T-helper 1 cell treated with Interleukin-12 subunit alpha and Interleukin-12 subunit beta and Interleukin-4 antibody, amounts not matched to agents 30 ng/mL and 1 ng/mL, for 36 hours (primary cell): ENCODE results near the gene ADAM15. TPM values are rescaled to one million over a fixed set of nuclear protein-coding genes. Genes with fewer than 3 reads are reported as not detected.

Experiments
- intact Hi-C: fragments of 100-400 bp; cut with micrococcal nuclease; formaldehyde crosslinking; loops from one replicate; pipeline ENCODE4 v1.15.1; 2024
- total RNA-seq: library from RNA; stranded (reverse); gene quantifications from 2 replicates; pipeline ENCODE4 v1.2.3, GENCODE V29; 2022

Gene ADAM15
- total RNA-seq, 1 donor from 2014 or later: 51.6 TPM

DNA sequence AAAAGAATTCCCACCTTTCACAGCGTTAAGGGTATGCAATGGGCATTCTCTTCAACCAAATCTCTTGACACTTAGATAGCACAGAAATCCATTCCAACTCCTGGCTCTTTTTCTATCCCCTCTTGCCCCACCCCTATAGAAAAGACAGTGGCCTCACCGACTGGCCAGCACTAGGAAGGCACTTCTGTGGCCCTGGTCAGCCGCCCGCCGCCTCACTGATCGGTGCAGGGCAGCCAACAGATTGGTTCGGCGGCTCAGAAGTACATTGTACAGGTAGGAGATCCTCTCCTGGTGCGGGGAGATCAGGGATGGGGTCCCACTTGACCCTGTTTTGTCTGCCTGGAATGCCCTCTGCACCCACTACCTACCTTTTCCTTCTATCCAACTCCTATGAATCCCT is 26.8 kb upstream of the ADAM15 start:
- intact Hi-C loops: no loop called here

DNA sequence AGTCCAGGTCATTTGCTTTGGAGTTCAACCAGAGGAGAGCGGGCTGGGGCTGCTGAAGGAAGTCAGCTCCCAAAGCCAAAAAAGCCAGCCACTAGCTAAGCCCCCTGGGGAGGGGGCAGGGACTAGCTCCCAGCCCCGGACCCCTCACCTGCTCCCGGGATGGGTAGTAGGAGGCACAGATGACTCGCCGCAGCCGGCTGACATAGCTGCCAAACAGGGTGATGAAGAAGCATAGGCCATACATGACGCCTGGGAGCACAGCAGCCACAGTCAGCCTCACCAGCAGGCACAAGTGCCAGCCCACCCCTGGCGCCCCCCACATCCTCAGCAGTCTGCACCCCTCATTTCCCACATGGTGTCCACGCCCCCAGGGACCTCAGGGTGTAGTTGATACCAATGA is 25.0 kb upstream of the ADAM15 start:
- intact Hi-C loops: no loop called here

DNA sequence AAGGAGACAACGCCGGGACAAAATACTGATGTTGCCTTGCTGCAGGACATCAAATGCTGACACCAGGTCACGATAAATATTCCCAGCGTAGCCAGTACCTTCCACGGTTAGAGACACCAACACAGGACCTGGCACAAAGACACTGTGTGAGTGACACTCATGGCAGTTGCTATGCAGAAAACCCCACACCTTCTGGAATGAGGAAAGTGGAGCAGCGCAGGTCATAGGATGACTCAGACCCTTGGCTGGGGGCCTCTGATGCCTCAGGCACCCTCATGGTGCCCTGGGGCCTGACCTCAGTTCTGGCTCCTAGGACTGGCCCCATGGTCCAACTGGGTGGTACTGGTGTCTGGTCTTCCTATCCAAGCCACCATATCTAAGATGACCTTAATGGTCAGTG is 24.5 kb upstream of the ADAM15 start:
- intact Hi-C loops: no loop called here

DNA sequence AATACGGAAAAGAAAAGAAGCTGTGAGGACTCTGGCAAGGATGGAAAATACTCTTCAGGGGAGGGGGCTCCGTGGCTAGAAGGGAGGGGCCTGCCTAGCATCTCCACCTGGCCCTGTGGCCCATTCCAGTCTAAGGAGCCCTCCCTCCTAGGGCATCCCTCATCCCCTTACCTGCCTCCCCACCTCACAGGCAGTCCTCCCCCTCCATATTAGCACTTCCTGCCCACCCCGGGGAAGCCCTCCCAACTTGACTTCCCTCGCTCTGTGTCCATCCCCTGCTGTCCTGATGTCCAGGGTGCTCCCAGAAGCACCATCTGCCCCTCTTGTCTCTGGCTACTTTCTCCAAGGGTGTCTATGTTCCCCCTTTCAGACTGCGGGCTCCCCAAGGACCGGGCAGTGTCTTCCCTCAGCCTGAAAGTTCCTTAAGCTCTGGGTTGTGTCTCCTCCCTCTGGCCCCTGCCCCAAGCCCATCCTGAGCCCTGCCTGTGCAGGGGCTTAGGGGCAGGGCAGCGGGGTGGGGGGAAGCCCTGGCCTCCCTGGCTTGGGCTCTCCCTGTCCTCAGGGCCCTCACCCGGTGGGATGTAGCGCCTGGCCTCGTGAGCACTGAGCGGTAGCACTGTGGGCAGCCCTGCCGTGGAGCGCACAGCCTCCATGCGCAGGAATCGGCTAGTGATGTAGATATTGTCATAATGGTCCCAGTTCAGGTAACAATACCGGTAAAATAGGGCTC is 21.4 kb upstream of the ADAM15 start:
- intact Hi-C loops: no loop called here

DNA sequence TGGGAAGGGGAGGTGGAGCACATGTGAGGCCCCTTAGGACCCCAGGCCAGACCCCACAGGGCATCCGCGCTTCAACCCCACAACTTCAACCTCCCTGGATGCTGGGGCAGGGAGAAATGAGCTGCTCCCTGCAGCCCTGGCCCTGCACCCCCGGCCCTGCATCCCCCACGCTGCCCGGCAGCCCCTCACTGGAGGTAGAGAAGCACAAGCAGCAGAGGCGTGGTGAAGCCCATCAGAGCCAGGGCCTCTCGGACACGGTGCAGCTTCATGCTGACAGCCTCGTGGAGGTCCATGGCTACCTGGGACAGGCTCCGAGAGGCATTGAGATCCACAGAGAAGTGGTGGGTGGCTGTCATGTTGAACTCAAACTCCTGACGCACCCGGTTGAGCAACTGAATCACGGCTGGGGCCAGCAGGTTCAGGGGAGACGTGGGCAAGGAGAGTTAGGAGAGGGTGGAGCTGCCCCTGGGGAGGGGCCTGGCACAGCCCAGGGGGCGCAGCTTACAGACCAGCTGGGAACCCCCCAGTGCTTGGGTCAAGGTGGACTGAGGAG is 20.8 kb upstream of the ADAM15 start:
- intact Hi-C loops: no loop called here

DNA sequence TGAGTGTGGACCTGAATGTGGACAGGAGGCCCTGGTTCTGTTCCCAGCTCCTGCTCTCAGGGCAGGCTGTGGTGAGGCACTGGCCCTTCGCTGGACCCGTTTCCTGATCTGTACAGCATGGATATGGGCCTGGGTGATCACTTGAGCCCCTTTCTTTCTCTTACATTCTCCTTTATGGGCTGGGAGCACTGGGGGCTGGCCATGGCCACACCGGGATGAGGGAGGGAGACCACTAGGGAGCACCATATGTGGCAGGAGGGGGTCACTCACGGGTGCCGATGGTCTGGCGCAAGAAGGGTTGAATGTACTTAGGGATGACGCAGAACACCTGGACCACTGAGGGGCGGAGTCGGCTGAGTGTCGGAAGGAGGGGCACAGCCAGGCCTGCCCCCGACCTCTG is 20.2 kb upstream of the ADAM15 start:
- intact Hi-C loops: no loop called here

DNA sequence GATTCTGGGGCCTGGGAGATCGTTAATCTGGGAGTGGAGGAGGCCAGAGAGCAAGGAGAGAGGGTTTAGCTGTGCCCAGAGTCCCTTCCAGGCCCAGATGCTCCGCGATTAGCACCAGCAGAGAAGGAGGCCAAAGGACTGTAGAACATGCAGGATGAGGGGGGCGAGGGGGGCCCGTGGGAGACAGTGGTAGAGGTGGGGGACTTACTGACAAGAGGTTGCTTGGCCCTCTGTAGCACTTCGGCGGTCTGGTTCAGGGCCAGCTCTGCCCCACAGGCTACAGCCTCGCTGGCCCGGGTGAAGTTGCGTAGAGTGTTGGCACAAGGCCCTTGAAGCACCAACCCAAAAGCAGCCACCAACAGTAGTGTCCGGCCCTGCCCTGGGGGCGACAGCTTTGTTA is 18.2 kb upstream of the ADAM15 start:
- intact Hi-C loops: no loop called here

DNA sequence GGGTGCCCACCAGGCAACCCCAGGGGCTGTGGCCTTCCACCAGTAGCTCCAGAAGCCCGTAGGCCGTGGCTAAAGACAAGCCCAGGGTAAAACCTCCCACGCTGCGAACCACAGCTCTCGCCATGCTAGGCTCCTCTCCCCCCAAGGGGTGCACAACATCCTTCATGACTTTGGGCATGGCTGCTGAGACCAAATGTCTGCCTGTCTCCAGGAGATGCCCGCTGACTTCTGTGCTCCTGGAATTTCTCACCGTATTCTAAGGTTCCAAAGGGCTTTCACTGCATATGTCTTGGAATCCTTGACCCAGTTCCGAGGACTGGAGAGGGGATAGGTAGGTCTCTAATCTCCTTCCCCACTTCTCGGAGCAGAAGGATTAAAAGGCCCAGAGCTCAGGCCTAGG is 17.6 kb upstream of the ADAM15 start, which contains the start of the genes DCST1 and DCST2:
DCST1 (plus strand) TSS at position 301 of the 400 bp plus-strand sequence. CDS start 213 bp downstream, outside the sequence.
DCST2 (minus strand) TSS at position 258 of the 400 bp plus-strand sequence; CDS start at position 178, 80 bp downstream.
- intact Hi-C loops: no loop called here

DNA sequence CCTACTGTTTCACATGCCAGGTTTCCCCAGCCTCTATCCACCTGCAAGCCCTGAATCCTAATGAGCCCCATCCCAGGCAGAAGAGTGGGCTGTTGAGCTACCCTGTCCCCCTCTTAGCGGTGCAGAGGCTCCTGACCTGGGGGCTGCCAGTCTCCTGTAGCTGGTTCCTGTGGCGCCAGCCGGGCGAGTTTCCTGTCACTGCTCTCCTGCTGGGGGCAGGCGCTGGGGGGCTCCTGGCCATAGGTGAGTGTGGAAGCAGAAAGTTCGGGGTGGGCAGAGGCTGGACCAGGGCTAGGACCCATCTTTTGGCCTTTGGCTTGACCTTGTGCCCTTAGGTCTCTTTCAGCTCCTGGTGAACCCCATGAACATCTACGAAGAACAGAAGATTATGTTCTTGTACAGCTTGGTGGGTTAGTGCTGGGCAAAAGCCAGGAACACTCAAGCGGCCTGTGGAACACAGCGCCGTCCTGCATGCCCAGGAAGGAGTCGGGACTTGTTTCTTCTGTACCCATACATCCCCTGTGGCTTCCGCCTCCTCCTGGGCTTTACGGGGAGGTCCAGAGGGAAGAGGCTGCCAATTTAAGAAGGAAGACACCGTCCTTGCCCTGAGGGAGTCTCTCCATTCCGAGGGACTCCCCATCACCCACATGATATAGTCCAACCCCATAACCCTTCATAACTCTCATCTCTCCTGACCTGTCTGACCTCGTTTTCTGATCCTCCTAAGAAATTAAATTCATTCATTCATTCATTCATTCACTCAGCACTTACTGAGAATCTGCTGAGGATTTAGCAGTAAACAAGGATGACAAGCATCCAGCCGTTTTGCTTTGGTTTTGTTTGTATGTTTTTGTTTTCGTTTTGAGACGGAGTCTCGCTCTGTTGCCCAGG is 16.6 kb upstream of the ADAM15 start:
- intact Hi-C loops: no loop called here

DNA sequence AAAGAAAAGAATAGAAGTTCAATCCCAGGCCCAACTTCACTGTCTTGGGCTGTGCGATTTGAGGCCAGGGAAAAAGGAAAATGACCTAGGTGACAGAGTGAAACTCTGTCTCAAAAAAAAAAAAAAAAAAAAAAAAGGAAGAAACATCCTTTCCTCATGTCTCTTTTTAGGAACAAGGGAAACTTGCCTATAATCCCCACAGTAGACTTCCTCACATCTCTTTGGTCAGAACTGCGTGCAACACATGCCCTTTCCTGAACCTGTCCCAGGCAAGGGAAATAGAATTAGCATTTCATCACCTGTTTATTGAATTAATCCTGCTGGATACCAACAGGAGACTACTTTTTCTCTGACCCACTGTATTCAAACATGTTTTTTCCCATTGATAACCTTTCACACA is 15.2 kb upstream of the ADAM15 start:
- intact Hi-C loops: no loop called here

DNA sequence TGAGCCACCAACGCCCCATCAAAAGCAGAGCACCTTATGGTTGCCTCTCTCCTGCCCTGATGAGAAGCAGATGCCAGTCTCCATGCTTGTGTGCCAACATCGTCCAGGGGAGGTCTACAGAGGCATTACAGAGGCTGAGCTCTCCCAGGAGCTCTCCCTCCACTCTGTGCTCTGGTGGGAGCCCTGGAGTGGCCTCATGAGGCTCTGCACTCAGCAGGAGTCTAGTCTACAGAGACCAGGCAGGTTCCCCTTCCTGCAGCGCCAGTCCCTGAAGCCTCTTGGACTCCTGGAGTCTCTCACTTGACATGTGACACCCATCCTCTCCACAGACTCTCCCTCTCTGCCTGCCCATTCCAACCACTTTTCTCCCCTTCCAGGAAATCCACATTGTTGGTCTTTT is 14.1 kb upstream of the ADAM15 start:
- intact Hi-C loops: no loop called here

DNA sequence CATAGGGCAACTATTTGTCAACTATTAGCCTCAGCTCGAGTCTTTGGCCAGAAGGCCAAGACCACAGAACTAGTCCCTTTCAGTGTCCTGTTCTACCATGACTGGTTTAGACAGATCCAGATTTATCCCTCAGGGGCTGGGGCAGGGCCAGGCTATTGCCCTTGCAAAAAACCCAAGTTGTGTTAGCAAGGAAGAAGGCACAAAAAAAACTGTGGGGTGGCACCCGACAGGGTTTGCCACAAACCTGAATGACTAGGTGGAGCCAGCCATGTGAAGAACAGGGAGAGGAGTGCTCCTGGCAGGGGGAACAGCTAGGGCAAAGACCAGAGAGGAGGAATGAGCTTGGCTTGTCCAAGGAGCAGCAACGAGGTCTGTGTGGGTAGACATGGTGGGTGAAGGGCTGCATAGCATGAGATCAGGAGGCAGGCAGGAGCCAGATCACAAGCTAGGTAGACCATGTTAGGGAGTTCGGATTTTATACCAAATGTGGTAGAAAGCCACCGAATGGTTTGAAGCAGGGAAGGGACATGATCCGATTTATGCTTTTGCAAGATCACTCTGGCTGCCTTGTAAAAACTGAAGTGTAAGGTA is 13.2 kb upstream of the ADAM15 start:
- intact Hi-C loops: no loop called here

DNA sequence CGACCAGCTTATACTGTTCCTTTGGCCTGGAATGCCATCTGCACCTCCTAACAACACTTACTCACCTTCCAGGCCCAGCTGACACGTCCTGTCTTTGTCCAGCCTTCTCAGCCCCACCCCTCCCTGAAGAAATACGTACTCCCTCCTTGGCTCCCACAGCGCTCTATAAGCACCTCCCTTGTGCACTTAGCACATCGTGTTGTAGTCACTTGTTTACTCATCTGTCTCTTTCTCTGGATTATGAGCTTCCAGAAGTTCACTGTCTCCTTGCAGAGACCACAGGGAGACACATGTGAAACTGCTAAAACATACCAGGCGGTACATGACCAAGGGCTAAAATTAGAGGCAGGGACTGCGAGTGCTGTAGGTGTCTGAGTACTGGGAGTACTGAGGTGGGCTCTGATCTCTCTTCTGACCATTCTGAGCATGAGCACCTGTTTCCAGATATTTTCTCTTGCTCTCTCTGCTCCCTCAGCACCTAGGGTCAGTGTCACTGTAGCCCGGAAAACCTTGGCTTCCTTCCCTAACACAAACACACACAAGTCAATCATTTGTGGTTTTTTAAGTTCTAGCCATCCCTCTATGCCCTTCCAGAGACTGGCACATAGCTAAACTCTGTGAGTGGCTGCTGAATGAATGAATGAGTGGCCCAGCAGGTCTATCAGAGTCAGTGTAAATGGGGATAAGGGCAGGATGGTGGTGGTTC is 12.4 kb upstream of the ADAM15 start:
- intact Hi-C loops: no loop called here

DNA sequence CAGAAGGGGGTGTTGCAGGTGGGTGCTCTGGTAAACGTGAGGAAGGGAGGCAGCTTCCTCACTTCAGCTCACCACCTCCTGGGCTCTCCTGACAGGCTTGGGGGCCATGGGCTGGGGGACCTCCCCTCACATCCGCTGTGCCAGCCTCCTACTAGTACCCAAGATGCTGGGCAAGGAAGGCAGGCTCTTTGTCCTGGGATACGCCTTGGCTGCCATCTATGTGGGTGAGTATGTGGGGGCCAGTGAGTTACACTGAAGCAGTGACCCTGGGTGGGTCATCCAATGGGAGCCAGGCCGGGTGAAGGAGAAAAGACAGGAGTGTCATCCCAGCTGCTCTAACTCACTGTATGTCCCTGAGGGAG is 11.8 kb upstream of the ADAM15 start:
- intact Hi-C loops: no loop called here

DNA sequence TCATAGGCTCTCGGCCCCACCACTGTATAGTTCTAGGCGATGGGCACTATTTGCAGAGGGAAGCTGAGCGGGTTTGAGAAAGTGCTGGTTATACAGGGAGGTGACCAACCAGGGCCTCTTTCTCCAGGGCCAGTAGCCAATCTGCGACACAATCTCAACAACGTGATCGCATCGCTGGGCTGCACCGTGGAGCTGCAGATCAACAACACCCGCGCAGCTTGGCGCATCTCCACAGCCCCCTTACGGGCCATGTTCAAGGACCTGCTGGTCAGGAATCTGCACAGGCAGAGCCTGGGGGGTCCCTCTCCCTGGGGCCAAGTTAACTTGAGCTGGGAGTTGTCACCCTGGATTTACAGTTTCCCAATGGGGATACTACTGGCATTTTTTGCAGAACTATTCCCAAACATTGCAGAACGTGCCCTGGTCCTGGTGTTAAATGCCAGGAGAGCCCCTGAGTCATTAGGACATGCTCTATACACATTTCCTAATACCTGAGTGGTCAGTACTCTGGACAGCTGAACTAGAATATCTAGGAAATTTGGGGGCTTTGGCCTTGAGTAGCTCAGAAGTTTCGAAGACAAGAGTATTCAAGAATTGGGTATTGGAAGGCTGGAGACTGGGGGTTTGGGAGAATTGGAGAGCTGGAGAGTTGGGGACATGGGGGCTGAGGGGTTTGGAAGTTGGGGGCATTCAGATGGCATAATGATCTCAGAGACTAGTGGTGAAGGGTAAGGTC is 10.6 kb upstream of the ADAM15 start:
- intact Hi-C loops: no loop called here

DNA sequence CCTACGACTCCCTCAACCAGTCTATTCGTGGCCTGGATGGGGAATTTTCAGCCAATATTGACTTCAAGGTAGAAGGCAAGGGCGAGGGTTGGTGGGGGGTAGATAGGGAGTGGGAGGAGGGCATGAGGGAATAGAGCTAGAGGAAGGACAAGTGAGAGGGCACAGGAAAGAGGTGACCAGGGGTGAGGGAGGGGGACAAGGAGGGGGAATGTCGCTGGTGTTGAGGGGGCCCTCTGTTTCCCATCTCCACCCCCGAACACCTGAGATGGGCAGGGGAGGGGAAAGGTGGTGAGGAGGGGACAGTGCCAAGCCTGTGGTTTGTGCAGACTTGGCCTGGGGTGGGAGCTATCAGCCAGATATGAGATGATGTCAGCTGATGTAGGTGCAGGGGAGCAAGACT is 8.3 kb upstream of the ADAM15 start:
- intact Hi-C loops: no loop called here

DNA sequence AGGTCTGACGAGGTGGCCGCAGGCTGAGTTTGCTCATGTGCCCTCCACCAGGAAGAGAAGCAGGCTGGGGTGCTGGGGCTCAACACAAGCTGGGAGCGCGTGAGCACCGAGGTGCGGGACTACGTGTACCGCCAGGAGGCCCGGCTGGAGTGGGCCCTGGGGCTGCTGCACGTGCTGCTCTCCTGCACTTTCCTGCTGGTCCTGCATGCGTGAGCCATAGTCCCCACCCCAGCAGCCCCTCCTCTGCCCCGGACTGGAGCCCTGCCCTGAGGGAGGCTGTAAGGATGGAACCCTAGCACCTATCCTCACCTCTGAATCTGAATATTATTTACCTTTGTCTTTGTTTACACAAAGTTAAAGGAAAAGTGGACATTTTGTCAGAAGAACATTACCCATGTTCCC is 7.8 kb upstream of the ADAM15 start:
- intact Hi-C loops: no loop called here

DNA sequence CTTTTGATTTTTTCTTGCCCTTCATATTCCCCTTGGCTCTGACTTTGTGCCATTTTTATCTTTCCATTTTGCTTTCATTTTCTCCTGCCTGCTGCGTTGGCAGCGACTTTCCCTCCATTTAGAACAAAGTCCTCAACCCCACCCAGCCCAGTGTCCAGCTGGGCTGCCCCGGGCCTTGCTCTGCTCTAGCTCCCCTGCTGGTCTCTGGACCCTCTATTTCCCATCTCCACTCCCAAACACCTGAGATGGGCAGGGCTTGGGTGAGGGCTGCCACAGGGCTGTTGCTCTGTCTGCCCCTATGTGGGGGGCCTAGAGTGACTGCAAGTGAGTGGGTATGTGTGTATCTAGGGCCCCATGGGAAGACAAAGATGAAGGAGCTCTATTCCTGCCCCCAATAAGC is 7.3 kb upstream of the ADAM15 start:
- intact Hi-C loops: no loop called here

DNA sequence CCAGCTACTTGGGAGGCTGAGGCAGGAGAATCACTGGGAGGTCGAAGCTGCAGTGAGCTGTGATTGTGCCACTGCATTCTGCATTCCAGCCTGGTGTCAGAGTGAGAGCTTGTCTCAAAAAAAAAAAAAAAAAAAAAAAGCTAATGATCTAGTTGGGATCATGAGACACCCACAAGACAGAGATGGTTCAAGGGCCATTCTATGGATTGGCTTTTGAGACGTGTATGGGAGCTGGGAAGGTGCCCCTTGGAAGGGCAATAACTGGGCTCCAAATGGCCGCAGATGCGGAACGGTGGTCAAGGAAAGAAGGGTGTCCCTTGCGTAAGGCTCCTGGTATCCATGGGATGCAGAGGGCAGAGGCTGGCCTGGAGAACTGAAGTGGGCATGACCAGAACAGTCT is 6.8 kb upstream of the ADAM15 start:
- intact Hi-C loops: no loop called here
